ENCODE data around the gene SLC29A3.

The SLC29A3 gene

DNA sequence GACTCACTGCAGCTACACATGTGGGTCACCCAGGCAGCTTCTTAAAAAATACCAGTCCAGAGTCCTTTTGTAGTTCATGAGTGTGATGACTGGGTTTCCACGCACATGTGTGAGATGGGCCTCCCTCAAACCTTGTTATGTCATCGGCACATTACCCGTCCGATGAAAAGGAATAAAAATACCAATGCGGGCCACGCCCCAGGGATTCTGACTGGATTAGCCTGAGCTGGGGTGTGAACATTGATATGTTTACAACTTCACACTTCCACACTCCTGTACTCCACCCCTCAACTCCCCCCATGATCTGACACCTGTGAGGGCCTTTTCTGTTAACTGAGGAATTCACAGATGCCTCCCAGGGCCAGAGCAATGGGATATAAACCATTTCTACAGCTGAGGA is 6.2 kb downstream of the SLC29A3 start:
- Histone ChIP-seq H3K9me3 (ENCODE audit: insufficient read depth, low read depth, low read length) (no peaks in the 10 kb centered on the region), H3K27ac (ENCODE audit: low read depth, low read length) (no peak overlapping the region), H3K4me1 (ENCODE audit: insufficient read depth, low read length) (no peaks in the 10 kb centered on the region), H3K36me3 (ENCODE audit: insufficient read depth, low read length) (peaks cover 20% of the 10 kb centered on the region; the same call in 1 of the 2 replicates), H3K4me3 (ENCODE audit: low read length) (no peak overlapping the region), H3K9ac (ENCODE audit: low read depth, low read length) (no peak overlapping the region), H3K27me3 (ENCODE audit: insufficient read depth, low read length) (no peaks in the 10 kb centered on the region)
- WGBS, result over 99% methylated on average over 4 of the region's 6 CpGs

DNA sequence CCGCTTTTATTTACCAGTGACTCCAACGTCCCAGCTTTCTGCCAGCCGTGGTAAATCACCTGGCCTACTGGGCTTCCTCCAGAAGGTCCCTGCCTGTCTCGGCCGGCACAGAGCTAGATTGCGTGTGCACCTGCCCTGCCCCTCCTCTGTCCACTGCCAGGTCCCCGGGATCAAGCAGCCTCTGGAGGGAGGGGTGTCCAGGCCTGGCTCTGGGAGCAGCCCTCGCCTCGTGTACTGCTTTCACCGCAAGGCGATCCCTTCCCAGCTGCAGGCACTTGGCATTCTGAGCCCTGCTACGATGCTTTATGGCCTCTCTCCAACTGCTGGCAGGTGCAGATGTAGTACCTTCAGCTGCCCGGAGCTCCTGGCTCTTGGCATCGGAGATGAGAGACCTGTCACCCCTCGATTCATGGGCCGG is 7.4 kb downstream of the SLC29A3 start:
- H3K9ac ChIP-seq (ENCODE audit: low read depth, low read length), result no peak overlapping the region
- H3K27me3 ChIP-seq (ENCODE audit: insufficient read depth, low read length), result no peaks in the 10 kb centered on the region
- no peak overlapping the region for H3K4me3 ChIP-seq (ENCODE audit: low read length)
- H3K27ac ChIP-seq (ENCODE audit: low read depth, low read length), result no peak overlapping the region
- WGBS, result 94% methylated on average over 16 of the region's 16 CpGs
- no peaks in the 10 kb centered on the region for H3K4me1 ChIP-seq (ENCODE audit: insufficient read depth, low read length)
- H3K36me3 ChIP-seq (ENCODE audit: insufficient read depth, low read length), result peaks cover 20% of the 10 kb centered on the region
- no peaks in the 10 kb centered on the region for H3K9me3 ChIP-seq (ENCODE audit: insufficient read depth, low read depth, low read length)

DNA sequence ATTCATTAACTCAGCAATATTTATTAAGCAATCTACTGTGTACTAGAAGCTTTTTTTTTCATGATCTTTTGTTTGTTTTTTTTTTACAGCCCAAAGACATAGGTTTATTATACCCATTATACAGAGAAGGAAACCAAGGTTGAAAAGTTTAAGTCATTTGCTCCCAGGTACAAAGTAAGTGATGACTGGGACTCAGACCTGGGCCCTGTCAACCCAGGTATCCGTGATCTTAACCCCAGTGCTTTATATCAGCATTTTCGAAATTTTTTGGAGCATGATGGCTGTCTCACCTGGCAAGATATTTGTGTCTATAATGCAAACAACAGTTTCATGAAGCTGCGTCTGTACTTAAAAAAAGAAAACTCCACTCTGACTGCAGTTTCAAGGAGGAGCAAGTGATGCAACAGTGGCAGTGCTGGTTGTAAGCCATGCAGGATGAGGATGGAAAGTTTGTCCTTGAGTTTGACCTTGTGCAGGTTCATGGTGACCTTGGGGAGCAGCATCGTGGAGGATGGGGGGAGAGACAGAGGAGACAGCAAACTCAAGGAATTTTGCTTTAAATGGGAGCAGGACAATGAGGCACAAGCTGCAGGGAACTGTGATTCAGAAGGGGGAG is 11.8 kb downstream of the SLC29A3 start:
- no peak overlapping the region for H3K4me3 ChIP-seq (ENCODE audit: low read length)
- no peaks in the 10 kb centered on the region; the same call in 1 of the 2 replicates for H3K36me3 ChIP-seq (ENCODE audit: insufficient read depth, low read length)
- H3K9me3 ChIP-seq (ENCODE audit: insufficient read depth, low read depth, low read length), result no peaks in the 10 kb centered on the region
- no peak overlapping the region for H3K27ac ChIP-seq (ENCODE audit: low read depth, low read length)
- H3K4me1 ChIP-seq (ENCODE audit: insufficient read depth, low read length), result no peaks in the 10 kb centered on the region
- whole genome bisulfite sequencing, result 95% methylated on average over 4 of the region's 4 CpGs
- no peaks in the 10 kb centered on the region for H3K27me3 ChIP-seq (ENCODE audit: insufficient read depth, low read length)
- no peak overlapping the region for H3K9ac ChIP-seq (ENCODE audit: low read depth, low read length)

DNA sequence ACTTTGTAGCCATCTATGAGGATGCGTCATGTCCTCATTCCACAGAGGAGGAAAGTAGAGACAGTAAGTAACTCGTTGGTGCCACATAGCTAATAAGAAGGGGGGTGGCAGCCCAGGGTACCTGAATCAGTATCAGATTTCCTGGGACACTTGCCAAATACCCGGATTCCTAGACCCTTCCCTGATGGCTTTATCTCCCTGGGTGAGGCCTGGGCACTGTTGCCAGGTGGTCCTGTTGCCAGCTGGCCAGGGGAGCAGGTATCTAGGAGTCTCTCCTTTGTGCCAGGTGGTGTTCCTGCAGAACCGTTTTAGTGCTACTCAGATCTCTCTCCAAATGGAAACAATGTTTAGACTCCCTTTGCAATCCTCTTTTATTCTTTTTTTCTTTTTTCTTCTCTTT is 12.7 kb downstream of the SLC29A3 start:
- WGBS, result 88% methylated on average over 4 of the region's 4 CpGs
- H3K27me3 ChIP-seq (ENCODE audit: insufficient read depth, low read length), result no peaks in the 10 kb centered on the region
- no peaks in the 10 kb centered on the region for H3K9me3 ChIP-seq (ENCODE audit: insufficient read depth, low read depth, low read length)
- H3K4me3 ChIP-seq (ENCODE audit: low read length), result no peak overlapping the region
- no peak overlapping the region for H3K9ac ChIP-seq (ENCODE audit: low read depth, low read length)
- no peaks in the 10 kb centered on the region; the same call in 1 of the 2 replicates for H3K36me3 ChIP-seq (ENCODE audit: insufficient read depth, low read length)
- H3K27ac ChIP-seq (ENCODE audit: low read depth, low read length), result no peak overlapping the region
- peaks cover 7% of the 10 kb centered on the region; the same call in 1 of the 2 replicates for H3K4me1 ChIP-seq (ENCODE audit: insufficient read depth, low read length)

DNA sequence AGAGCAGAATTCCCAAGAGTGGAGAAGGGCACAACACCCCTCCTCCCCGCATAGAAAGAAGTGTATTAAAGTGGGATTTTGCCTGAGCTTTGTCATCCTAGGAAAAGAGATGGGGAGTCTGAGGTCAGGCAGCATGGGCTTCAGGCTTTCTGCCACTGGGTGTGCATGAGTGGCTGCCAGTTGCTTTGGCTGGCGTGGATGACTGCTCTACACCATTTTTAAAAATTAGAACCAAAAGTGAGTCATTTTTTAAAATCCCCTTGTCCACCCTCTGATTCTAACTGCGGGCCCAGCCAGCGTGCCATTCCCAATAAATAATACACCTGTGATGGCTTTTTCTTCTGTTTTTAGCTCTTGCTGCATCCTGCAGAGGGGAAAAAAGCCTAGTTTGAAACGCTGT is 13.4 kb downstream of the SLC29A3 start:
- 92% methylated on average over 5 of the region's 5 CpGs for WGBS
- Histone ChIP-seq H3K9ac (ENCODE audit: low read depth, low read length) (no peak overlapping the region), H3K9me3 (ENCODE audit: insufficient read depth, low read depth, low read length) (no peaks in the 10 kb centered on the region), H3K27ac (ENCODE audit: low read depth, low read length) (no peak overlapping the region), H3K4me3 (ENCODE audit: low read length) (no peak overlapping the region), H3K36me3 (ENCODE audit: insufficient read depth, low read length) (no peaks in the 10 kb centered on the region; the same call in 1 of the 2 replicates), H3K27me3 (ENCODE audit: insufficient read depth, low read length) (no peaks in the 10 kb centered on the region), H3K4me1 (ENCODE audit: insufficient read depth, low read length) (peaks cover 14% of the 10 kb centered on the region)

DNA sequence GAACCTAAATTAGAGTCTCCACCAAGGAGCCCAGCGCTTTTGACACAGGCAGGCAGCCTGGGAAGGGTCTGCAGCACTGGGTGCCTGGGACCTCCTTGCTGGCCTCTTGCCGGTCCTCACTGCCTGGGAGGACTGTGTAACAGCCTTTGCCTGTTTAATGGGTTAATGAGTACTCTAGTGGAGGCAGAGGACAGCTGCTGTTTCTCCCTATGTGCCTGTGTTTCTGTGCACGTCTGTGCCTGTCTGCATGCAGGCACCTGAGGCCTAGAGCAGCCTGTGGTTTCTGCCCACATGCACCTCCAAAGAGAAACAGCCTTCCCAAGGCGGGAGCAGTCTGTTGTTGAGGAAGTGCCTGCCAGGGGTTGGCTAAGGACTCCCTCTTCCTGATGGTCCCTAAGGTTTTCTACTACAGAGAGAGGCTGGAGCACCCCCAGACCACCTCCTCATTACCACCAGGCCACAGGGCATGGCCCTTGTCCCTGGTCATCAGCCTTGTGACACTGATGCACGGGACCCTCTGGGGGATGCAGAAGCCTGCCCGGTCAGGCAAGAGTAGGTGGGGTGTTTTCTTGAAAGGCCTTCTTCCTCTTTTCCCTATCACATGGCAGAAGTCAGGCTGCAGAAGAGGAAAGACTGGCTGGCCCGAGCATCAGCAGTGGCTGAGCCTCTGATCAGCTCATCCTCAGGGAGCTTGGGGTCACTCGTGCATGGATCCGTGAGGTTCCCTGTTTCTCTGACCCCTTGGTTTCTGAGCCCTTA is 14.2 kb downstream of the SLC29A3 start:
- Histone ChIP-seq H3K9ac (ENCODE audit: low read depth, low read length) (no peak overlapping the region), H3K4me3 (ENCODE audit: low read length) (no peak overlapping the region), H3K27ac (ENCODE audit: low read depth, low read length) (no peak overlapping the region), H3K9me3 (ENCODE audit: insufficient read depth, low read depth, low read length) (no peaks in the 10 kb centered on the region), H3K4me1 (ENCODE audit: insufficient read depth, low read length) (peaks cover 18% of the 10 kb centered on the region), H3K36me3 (ENCODE audit: insufficient read depth, low read length) (no peaks in the 10 kb centered on the region; the same call in 1 of the 2 replicates), H3K27me3 (ENCODE audit: insufficient read depth, low read length) (no peaks in the 10 kb centered on the region)
- 89% methylated on average over 8 of the region's 9 CpGs for WGBS

DNA sequence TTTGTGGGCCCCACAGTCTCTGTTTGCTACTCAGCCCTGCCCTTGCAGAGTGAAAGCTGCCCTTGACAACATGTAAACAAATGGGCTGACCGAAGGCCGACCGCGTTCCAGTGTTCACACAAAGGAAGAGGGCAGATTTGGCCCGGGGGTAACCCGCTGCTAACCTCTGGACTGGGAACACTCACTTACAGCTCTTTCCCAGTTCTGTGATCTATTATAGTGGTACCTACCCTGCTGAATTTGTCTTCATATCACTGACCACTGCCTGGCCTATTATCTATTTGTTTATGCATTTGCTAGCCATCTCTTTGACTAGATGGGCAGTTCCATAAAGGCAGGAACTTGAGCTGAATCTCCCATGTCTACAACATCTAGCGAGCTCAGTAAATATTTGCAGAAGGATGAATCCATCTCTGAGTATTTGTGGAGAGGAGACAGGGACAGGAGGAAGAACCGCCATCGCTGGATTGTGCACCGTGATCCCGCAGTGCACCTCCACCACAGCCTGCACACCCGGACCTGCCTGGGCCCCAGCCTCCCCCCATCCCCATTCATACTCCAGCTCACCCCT is 15.2 kb downstream of the SLC29A3 start:
- Histone ChIP-seq H3K27me3 (ENCODE audit: insufficient read depth, low read length) (no peaks in the 10 kb centered on the region), H3K9ac (ENCODE audit: low read depth, low read length) (no peak overlapping the region), H3K4me1 (ENCODE audit: insufficient read depth, low read length) (peaks cover 18% of the 10 kb centered on the region), H3K4me3 (ENCODE audit: low read length) (no peak overlapping the region), H3K36me3 (ENCODE audit: insufficient read depth, low read length) (no peaks in the 10 kb centered on the region; the same call in 1 of the 2 replicates), H3K9me3 (ENCODE audit: insufficient read depth, low read depth, low read length) (no peaks in the 10 kb centered on the region), H3K27ac (ENCODE audit: low read depth, low read length) (no peak overlapping the region)
- WGBS, result 88% methylated on average over 12 of the region's 12 CpGs

DNA sequence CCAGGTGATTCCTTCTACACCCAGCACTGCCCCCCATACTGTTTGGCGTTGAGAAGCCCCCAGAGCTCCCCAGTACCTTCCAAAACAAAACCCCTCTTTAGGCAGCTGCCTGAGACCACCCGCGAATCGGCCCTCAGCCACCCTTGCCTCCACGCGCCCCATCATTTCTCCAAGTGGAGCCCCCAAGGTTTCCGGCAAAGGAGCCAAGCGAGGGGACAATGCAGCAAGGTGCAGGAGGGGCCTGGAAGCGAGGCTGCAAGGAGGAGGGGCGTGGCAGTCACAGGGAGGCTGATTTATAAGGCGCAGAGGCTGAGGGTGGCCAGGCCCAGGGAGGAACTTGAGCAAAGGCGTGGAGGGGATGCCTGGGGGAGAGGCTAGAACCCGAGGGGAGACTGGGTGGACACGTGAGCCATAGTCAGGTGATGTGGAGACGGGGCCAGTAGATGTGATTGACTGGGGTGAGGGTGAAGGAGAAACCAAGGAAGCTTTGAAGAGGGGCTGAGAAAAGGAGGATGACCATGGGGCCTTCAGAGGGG is 16.2 kb downstream of the SLC29A3 start:
- H3K9me3 ChIP-seq (ENCODE audit: insufficient read depth, low read depth, low read length), result no peaks in the 10 kb centered on the region
- H3K27ac ChIP-seq (ENCODE audit: low read depth, low read length), result no peak overlapping the region
- H3K27me3 ChIP-seq (ENCODE audit: insufficient read depth, low read length), result no peaks in the 10 kb centered on the region
- whole genome bisulfite sequencing, result 88% methylated on average over 15 of the region's 15 CpGs
- H3K36me3 ChIP-seq (ENCODE audit: insufficient read depth, low read length), result no peaks in the 10 kb centered on the region; the same call in 1 of the 2 replicates
- peaks cover 18% of the 10 kb centered on the region for H3K4me1 ChIP-seq (ENCODE audit: insufficient read depth, low read length)
- no peak overlapping the region for H3K4me3 ChIP-seq (ENCODE audit: low read length)
- no peak overlapping the region for H3K9ac ChIP-seq (ENCODE audit: low read depth, low read length)

DNA sequence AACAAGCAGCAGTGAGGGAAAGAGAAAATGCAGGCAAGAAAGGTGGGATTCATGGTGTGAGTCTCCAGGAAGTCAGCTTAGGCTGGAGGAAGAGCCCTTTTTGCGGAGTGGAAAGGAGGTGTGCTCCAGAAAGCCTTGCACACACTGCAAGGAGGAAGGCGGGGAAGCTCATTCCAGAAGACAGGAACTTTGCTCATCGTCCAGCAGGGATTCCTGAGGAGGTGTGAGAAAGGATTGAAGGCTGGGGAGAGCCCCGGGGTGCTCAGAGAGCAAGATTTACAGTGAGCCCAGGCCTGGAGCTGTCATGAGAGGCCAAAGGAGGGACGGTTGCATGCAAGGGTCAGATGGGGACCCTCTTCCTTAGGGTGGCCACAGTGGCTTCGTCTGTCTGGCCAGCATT is 17.6 kb downstream of the SLC29A3 start:
- Histone ChIP-seq H3K27me3 (ENCODE audit: insufficient read depth, low read length) (no peaks in the 10 kb centered on the region), H3K27ac (ENCODE audit: low read depth, low read length) (no peak overlapping the region), H3K9me3 (ENCODE audit: insufficient read depth, low read depth, low read length) (no peaks in the 10 kb centered on the region), H3K4me1 (ENCODE audit: insufficient read depth, low read length) (peaks cover 18% of the 10 kb centered on the region), H3K36me3 (ENCODE audit: insufficient read depth, low read length) (no peaks in the 10 kb centered on the region), H3K4me3 (ENCODE audit: low read length) (no peak overlapping the region), H3K9ac (ENCODE audit: low read depth, low read length) (no peak overlapping the region)
- WGBS, result 64% methylated on average over 6 of the region's 6 CpGs

DNA sequence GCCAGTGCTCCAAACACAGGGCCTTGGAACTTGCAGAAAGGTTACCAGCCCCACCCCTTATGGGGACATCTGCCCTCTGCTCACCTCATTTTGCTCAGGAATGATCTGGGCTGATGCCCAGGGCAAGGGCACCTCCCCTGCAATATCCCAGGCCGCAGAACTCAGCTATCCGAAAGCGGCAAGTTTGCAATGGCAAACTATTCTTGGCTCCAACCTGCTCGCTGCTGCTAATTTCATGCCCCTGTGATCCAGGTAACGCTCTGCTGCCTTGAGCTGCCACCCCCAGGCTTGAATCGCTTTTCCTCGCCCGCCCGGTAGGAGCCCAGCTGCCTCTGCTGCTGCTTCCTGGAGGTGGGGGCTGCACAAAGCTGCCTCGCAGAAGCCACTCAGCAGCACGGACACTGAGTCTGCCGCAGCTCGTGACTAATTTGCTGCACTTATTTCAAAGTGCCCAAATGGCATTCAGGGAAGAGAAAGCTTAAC is 18.2 kb downstream of the SLC29A3 start:
- Histone ChIP-seq H3K9me3 (ENCODE audit: insufficient read depth, low read depth, low read length) (no peaks in the 10 kb centered on the region), H3K4me1 (ENCODE audit: insufficient read depth, low read length) (peaks cover 18% of the 10 kb centered on the region), H3K36me3 (ENCODE audit: insufficient read depth, low read length) (no peaks in the 10 kb centered on the region), H3K27ac (ENCODE audit: low read depth, low read length) (no peak overlapping the region; the same call in 1 of the 2 replicates), H3K4me3 (ENCODE audit: low read length) (no peak overlapping the region), H3K27me3 (ENCODE audit: insufficient read depth, low read length) (no peaks in the 10 kb centered on the region), H3K9ac (ENCODE audit: low read depth, low read length) (0 out of 2 replicates have a peak overlapping the region, but pooled peaks have one; percentile 7)
- WGBS, result 77% methylated on average over 13 of the region's 13 CpGs
